Coronary artery (tissue), 2 donors: ENCODE data around the gene NLRP5.
"Not testable (repeated sequence)": the region's sequence is repeated elsewhere in the genome, so short reads cannot be mapped to it uniquely, and the experiment has no call there.

Source experiments
- DNase-seq: peaks from one replicate; pipeline ENCODE4 v3.0.0-alpha.2; 2017; ENCODE audit warnings: low spot score
- H3K27ac ChIP-seq, 2 donors: fragments of 200-600 bp; sonication (generic); one replicate each; pipeline ENCODE4 v1.5.1; 2016 to 2019
- H3K4me3 ChIP-seq: fragments of 200-600 bp; sonication (generic); 2 replicates; pipeline ENCODE4 v1.5.1; 2016; ENCODE audit warnings: mild to moderate bottlenecking, moderate library complexity
- TF ChIP-seq, protein P1 (sequence below): fragments of 200-600 bp; sonication (generic); IDR thresholded peaks from one replicate; pipeline ENCODE4 v1.5.1; 2019; ENCODE audit warnings: antibody characterized with exemption

Gene NLRP5

GRCh38 chr19:55986487-55986886 lies at the start of gene NLRP5:
TSS of gene NLRP5 (plus strand) at chr19:55986775.
- Histone ChIP-seq H3K4me3 (no peak within 1 kb of the TSS), H3K27ac (no peak within 1 kb of the TSS)
- TF ChIP-seq, protein P1, sequence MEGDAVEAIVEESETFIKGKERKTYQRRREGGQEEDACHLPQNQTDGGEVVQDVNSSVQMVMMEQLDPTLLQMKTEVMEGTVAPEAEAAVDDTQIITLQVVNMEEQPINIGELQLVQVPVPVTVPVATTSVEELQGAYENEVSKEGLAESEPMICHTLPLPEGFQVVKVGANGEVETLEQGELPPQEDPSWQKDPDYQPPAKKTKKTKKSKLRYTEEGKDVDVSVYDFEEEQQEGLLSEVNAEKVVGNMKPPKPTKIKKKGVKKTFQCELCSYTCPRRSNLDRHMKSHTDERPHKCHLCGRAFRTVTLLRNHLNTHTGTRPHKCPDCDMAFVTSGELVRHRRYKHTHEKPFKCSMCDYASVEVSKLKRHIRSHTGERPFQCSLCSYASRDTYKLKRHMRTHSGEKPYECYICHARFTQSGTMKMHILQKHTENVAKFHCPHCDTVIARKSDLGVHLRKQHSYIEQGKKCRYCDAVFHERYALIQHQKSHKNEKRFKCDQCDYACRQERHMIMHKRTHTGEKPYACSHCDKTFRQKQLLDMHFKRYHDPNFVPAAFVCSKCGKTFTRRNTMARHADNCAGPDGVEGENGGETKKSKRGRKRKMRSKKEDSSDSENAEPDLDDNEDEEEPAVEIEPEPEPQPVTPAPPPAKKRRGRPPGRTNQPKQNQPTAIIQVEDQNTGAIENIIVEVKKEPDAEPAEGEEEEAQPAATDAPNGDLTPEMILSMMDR = no peak
- DNase-seq = no peak

DNA sequence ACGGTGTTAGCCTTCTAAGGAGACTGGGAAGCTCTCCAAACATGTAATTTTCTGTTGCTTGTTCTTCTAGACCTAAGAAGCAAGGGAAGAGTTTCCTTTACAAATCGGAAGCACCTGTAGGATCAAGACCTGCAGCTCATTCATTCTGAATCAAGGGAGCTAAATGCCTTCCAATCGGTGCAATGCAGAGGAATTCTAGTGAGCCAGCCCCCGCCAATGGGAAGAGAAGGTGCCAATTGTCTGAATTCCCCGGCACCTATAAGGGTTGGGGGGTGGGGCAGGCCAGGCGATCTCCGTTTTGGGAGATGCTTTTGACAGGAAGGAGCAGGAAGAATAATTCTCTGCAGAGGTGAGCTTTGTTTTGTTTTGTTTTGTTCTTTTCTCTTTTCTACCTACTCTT lies 47.4 kb upstream of the NLRP5 start:
- TF ChIP-seq, protein P1 = no peak
- DNase-seq = no peak

GRCh38 chr19:55940306-55940705 lies 46.3 kb upstream of the NLRP5 start:
- TF ChIP-seq, protein P1 = no peak
- H3K4me3 ChIP-seq = no peak overlapping the region
- H3K27ac ChIP-seq = no peak overlapping the region
- no peak for DNase-seq

More for the DNA sequence above, 47.4 kb upstream of the NLRP5 start:
- Histone ChIP-seq H3K4me3 (no peak overlapping the region), H3K27ac (no peak overlapping the region)

- TF ChIP-seq, protein P1 = no peak
- H3K4me3 ChIP-seq = no peak within 1 kb of the TSS
- no peak within 1 kb of the TSS for H3K27ac ChIP-seq
- DNase-seq = no peak
Observed at GRCh38 chr19:55947532-55947931, 39.0 kb upstream of the NLRP5 start, which contains the start of gene NLRP8. TSS of gene NLRP8 (plus strand) at chr19:55947832.

DNA sequence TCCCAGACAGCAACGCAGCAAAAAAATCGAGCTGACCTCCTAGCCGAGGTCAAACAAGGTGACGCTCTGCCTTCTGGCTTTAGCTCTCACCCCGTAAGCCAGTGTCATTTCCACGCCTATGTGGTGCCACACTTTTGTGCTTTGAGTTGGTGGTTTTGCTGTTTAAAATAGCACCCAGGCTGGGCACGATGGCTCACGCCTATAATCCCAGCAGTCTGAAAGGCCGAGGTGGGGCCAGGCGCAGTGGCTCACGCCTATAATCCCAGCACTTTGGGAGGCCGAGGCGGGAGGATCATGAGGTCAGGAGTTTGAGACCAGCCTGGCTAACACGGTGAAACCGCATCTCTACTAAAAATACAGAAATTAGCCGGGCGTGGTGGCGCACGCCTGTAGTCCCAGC lies 36.0 kb upstream of the NLRP5 start:
- not testable (repeated sequence) for DNase-seq, H3K4me3 ChIP-seq, H3K27ac ChIP-seq

DNA sequence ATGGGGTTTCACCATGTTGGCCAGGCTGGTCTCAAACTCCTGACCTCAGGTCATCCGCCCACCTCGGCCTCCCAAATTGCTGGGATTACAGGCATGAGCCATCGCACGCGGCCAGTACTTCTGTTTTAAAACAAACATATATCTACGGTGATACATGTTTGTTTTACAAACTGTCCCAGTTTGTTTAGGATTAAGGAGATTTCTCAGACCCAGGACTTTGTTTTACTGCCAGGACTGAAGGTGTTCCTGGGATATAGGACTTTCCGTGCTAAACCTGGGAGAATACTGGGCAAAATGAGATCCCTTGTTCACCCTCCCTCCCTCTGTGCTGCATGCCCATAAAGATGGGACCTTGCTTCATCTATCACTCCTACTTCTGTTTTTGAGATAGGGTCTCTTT lies 30.1 kb upstream of the NLRP5 start:
- Histone ChIP-seq H3K4me3 (no peak overlapping the region), H3K27ac (no peak overlapping the region)
- DNase-seq = no peak
- TF ChIP-seq, protein P1 = no peak

DNA sequence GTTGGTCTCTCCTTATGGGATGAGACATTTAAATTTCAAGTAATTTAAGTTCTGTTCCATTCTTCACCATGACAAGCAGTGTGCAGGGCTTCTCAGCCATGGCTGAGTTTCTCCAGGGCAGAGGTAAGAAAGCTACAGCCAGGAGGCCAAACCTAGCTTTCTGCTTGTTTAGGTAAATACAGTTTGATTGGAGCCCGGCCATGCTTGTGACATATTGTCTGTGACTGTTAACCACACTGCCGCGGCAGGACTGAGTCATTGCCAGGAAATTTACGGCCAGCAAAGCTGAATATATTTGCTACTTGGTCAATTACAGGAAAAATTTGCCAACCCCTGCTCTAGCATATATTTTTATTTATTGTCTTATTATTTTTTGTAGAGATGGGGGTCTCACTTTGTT lies 28.2 kb upstream of the NLRP5 start:
- DNase-seq = no peak
- TF ChIP-seq, protein P1 = no peak
- Histone ChIP-seq H3K4me3 (no peak overlapping the region), H3K27ac (no peak overlapping the region)
